ENCODE measurements around the gene ZDHHC14. TPM values are rescaled to one million over a fixed set of nuclear protein-coding genes. Genes with fewer than 3 reads are reported as not detected.

The ZDHHC14 gene
- total RNA-seq, 2 donors from 2014 or later: 53.3 to 66.2 TPM

- H3K4me3 ChIP-seq: no peak overlapping the region
- H3K36me3 ChIP-seq: no peaks in the 10 kb centered on the region
- 71% methylated on average over 10 of the region's 10 CpGs for WGBS
- intact Hi-C loops (cut with DNase I): no loop called here
- no peak overlapping the region for H3K27ac ChIP-seq
- no peak for TF ChIP-seq POLR2AphosphoS5 (IDR thresholded peaks at IDR 0.05)
- no peak for TF ChIP-seq POLR2A (IDR thresholded peaks at IDR 0.05)
- no peak for TF ChIP-seq CTCF (IDR thresholded peaks at IDR 0.05)
- DNase-seq (ENCODE audit: low spot score): no peak
- H3K4me1 ChIP-seq (replicated peaks): no peaks in the 10 kb centered on the region
- no peaks in the 10 kb centered on the region for H3K9me3 ChIP-seq
- H3K27me3 ChIP-seq (replicated peaks; ENCODE audit: insufficient read depth): no peaks in the 10 kb centered on the region
Measured at GRCh38 chr6:157445277-157446009, 64.5 kb downstream of the ZDHHC14 start.

- Histone ChIP-seq H3K36me3 (no peaks in the 10 kb centered on the region), H3K27me3 (replicated peaks; ENCODE audit: insufficient read depth) (no peaks in the 10 kb centered on the region), H3K4me1 (replicated peaks) (no peaks in the 10 kb centered on the region), H3K4me3 (no peak overlapping the region), H3K9me3 (no peaks in the 10 kb centered on the region), H3K27ac (peak overlapping the region in 1 of 2 donors; percentile 63)
- 100% methylated on average over 3 of the region's 3 CpGs for WGBS
- no peak for DNase-seq (ENCODE audit: low spot score)
- no peak for TF ChIP-seq POLR2AphosphoS5 (IDR thresholded peaks at IDR 0.05)
- TF ChIP-seq CTCF (IDR thresholded peaks at IDR 0.05): no peak
- no peak for TF ChIP-seq POLR2A (IDR thresholded peaks at IDR 0.05)
- intact Hi-C loops (cut with DNase I): no loop called here
Measured at GRCh38 chr6:157447735-157448134, 66.7 kb downstream of the ZDHHC14 start.

GRCh38 chr6:157449610-157450009 lies 68.6 kb downstream of the ZDHHC14 start:
- TF ChIP-seq POLR2AphosphoS5 (IDR thresholded peaks at IDR 0.05) (no peak), POLR2A (IDR thresholded peaks at IDR 0.05) (no peak), CTCF (IDR thresholded peaks at IDR 0.05) (no peak)
- H3K4me1 ChIP-seq (replicated peaks): no peaks in the 10 kb centered on the region
- no peaks in the 10 kb centered on the region for H3K36me3 ChIP-seq
- no peaks in the 10 kb centered on the region for H3K27me3 ChIP-seq (replicated peaks; ENCODE audit: insufficient read depth)
- DNase-seq (ENCODE audit: low spot score): no peak
- H3K9me3 ChIP-seq: no peaks in the 10 kb centered on the region
- intact Hi-C loops (cut with DNase I): loop anchor here (5.0 kb wide), 1 partner anchor 67 kb away; the partner anchor contains the start of gene ZDHHC14
- peak overlapping the region; percentile 34 to 63 for H3K27ac ChIP-seq
- 68% methylated on average over 6 of the region's 6 CpGs for WGBS
- H3K4me3 ChIP-seq: no peak overlapping the region

- Histone ChIP-seq H3K36me3 (no peaks in the 10 kb centered on the region), H3K27me3 (replicated peaks; ENCODE audit: insufficient read depth) (no peaks in the 10 kb centered on the region), H3K4me1 (replicated peaks) (no peaks in the 10 kb centered on the region), H3K4me3 (no peak overlapping the region), H3K9me3 (no peaks in the 10 kb centered on the region), H3K27ac (peak overlapping the region in 1 of 2 donors; percentile 63)
- TF ChIP-seq POLR2AphosphoS5 (IDR thresholded peaks at IDR 0.05) (no peak), CTCF (IDR thresholded peaks at IDR 0.05) (no peak), POLR2A (IDR thresholded peaks at IDR 0.05) (no peak)
- intact Hi-C loops (cut with DNase I): loop anchor here (5.0 kb wide), 1 partner anchor 69 kb away; the partner anchor contains the start of gene ZDHHC14
- WGBS: 84% methylated on average over 10 of the region's 10 CpGs
- no peak for DNase-seq (ENCODE audit: low spot score)
Measured at GRCh38 chr6:157450931-157451742, 70.1 kb downstream of the ZDHHC14 start.

Data from prostate gland (tissue), 2 donors.